Measurements from ENCODE around the gene ST3GAL3.

DNA sequence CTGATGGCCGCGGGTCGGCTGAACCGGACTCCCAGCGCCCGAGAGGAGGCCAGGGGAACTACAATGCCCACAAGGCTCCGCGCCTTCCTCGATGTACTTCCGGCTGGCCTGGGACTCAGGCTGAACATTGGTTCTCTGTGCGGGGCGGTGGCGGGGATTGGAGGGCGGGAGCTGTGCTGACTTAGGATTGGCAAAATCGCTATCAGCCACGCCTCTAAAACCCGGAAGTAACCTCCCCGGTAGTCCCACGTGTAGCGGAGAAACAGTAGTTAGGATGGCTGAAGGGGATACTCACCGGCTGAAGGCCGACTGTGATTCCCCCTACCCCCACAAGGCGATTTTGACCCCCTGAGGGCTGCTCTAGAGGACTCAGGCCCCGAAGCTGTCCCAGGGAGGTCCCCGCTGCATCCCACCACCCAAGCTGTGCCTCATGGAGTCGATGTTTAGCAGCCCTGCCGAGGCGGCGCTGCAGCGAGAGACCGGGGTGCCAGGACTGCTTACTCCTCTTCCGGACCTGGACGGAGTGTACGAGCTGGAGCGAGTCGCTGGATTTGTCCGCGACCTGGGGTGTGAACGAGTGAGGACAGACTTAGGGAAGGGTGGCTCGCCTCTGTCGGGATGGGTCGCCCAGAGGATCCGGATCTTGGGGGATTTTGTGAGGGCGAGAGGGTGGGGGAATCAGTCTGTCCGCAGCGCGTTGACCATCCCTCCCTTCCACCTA lies 262.6 kb downstream of the ST3GAL3 start, which contains the start of gene DPH2:
- TF ChIP-seq, protein P1, sequence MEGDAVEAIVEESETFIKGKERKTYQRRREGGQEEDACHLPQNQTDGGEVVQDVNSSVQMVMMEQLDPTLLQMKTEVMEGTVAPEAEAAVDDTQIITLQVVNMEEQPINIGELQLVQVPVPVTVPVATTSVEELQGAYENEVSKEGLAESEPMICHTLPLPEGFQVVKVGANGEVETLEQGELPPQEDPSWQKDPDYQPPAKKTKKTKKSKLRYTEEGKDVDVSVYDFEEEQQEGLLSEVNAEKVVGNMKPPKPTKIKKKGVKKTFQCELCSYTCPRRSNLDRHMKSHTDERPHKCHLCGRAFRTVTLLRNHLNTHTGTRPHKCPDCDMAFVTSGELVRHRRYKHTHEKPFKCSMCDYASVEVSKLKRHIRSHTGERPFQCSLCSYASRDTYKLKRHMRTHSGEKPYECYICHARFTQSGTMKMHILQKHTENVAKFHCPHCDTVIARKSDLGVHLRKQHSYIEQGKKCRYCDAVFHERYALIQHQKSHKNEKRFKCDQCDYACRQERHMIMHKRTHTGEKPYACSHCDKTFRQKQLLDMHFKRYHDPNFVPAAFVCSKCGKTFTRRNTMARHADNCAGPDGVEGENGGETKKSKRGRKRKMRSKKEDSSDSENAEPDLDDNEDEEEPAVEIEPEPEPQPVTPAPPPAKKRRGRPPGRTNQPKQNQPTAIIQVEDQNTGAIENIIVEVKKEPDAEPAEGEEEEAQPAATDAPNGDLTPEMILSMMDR (conservative IDR thresholded peaks at IDR 0.05), result no peak
- no peak for TF ChIP-seq ZFX (IDR thresholded peaks at IDR 0.05)

Measured in C4-2B (cell line).